NCI-H2227 (cell line): Measurements from ENCODE around the gene NDUFAB1.
"Not testable (repeated sequence)": the region's sequence is repeated elsewhere in the genome, so short reads cannot be mapped to it uniquely, and the experiment has no call there.

Experiments used
- DNase-seq: peaks from one replicate; lab custom pipeline; 2025; ENCODE audit not compliant: unreplicated experiment; lab: John Stamatoyannopoulos, UW

NDUFAB1 gene

GRCh38 chr16:23595951-23596720 lies at the start of gene NDUFAB1:
TSS of gene NDUFAB1 (minus strand) at chr16:23596316. CDS start at chr16:23596290, 26 bp downstream.
- DNase-seq = peak; percentile 94

- no peak for DNase-seq
These were observed 46.2 kb upstream of the NDUFAB1 start for GRCh38 chr16:23642246-23642774.

- DNase-seq = peak; percentile 97
These were observed 45.0 kb upstream of the NDUFAB1 start, which contains the start of the genes DCTN5 and PALB2 for GRCh38 chr16:23640931-23641765. TSS of gene DCTN5 (plus strand) at chr16:23641466. CDS start at chr16:23641543, 77 bp downstream. TSS of gene PALB2 (minus strand) at chr16:23641310. CDS start at chr16:23641157, 153 bp downstream.

- DNase-seq = no peak
These were observed 44.5 kb upstream of the NDUFAB1 start for GRCh38 chr16:23640615-23640930.

- DNase-seq = no peak
These were observed 39.8 kb upstream of the NDUFAB1 start for GRCh38 chr16:23635958-23636357.

GRCh38 chr16:23634461-23635036 lies 38.4 kb upstream of the NDUFAB1 start:
- DNase-seq = no peak

GRCh38 chr16:23631874-23632273 lies 35.8 kb upstream of the NDUFAB1 start:
- not testable (repeated sequence) for DNase-seq

- no peak for DNase-seq
These were observed 33.4 kb upstream of the NDUFAB1 start for GRCh38 chr16:23629516-23629915.

GRCh38 chr16:23624092-23624491 lies 28.0 kb upstream of the NDUFAB1 start:
- DNase-seq = no peak

- no peak for DNase-seq
These were observed 19.7 kb upstream of the NDUFAB1 start for GRCh38 chr16:23615805-23616204.

- DNase-seq = no peak
These were observed 15.8 kb upstream of the NDUFAB1 start for GRCh38 chr16:23611936-23612335.

GRCh38 chr16:23610905-23611304 lies 14.8 kb upstream of the NDUFAB1 start:
- DNase-seq = not testable (repeated sequence)

- no peak for DNase-seq
These were observed 13.8 kb upstream of the NDUFAB1 start for GRCh38 chr16:23609929-23610328.

- no peak for DNase-seq
These were observed 12.1 kb upstream of the NDUFAB1 start for GRCh38 chr16:23608194-23608593.

- DNase-seq = no peak
These were observed 11.6 kb upstream of the NDUFAB1 start for GRCh38 chr16:23607726-23608125.

- peak; percentile 44 for DNase-seq
These were observed 1.1 kb upstream of the NDUFAB1 start for GRCh38 chr16:23597003-23597756.

GRCh38 chr16:23595246-23595950 lies 718 bp downstream of the NDUFAB1 start:
- DNase-seq = peak; percentile 24

- no peak for DNase-seq
These were observed 1.9 kb downstream of the NDUFAB1 start for GRCh38 chr16:23594186-23594585.

- DNase-seq = no peak
These were observed 5.9 kb downstream of the NDUFAB1 start for GRCh38 chr16:23590181-23590580.

- DNase-seq = no peak
These were observed 8.4 kb downstream of the NDUFAB1 start for GRCh38 chr16:23587726-23588125.
